Activated T-helper 2 cell treated with anti-CD3 and anti-CD28 coated beads, Interferon-gamma antibody, Interleukin-2, Interleukin-4, amounts not matched to agents 10 μg/mL and 5 μg/mL and 100 μg/mL, durations not matched to agents 14 hours and 24 hours and 36 hours (primary cell): ENCODE data around the gene ARHGAP28. TPM values are rescaled to one million over a fixed set of nuclear protein-coding genes. Genes with fewer than 3 reads are reported as not detected.

Source experiments
- DNase-seq: peaks from one replicate; pipeline ENCODE4 v3.0.0; 2021; ENCODE audit warnings: low spot score
- H3K27ac Mint-ChIP-seq: one replicate; pipeline ENCODE4 v1.8.0; 2021; ENCODE audit warnings: mixed read lengths
- H3K27me3 Mint-ChIP-seq: one replicate; pipeline ENCODE4 v1.8.0; 2021; ENCODE audit warnings: low read depth, mixed read lengths
- H3K36me3 Mint-ChIP-seq: one replicate; pipeline ENCODE4 v1.8.0; 2021; ENCODE audit warnings: low read depth, mixed read lengths
- H3K4me1 Mint-ChIP-seq: one replicate; pipeline ENCODE4 v1.8.0; 2021; ENCODE audit warnings: low read depth, mixed read lengths
- H3K4me3 Mint-ChIP-seq: one replicate; pipeline ENCODE4 v1.8.0; 2021; ENCODE audit warnings: low read depth, mild to moderate bottlenecking, moderate library complexity, mixed read lengths
- H3K9me3 Mint-ChIP-seq: one replicate; pipeline ENCODE4 v1.8.0; 2021; ENCODE audit warnings: mixed read lengths
- intact Hi-C: fragments of 100-400 bp; cut with micrococcal nuclease; formaldehyde crosslinking; loops from one replicate; pipeline ENCODE4 v1.15.1; 2023
- total RNA-seq: library from RNA; stranded (reverse); gene quantifications from 2 replicates; pipeline ENCODE4 v1.2.3, GENCODE V29; 2022

ARHGAP28 gene
- total RNA-seq, 1 donor from 2014 or later = not detected

- Mint-ChIP-seq H3K4me3 (no peak overlapping the region), H3K36me3 (no peaks in the 10 kb centered on the region), H3K27me3 (no peaks in the 10 kb centered on the region), H3K27ac (no peak overlapping the region), H3K9me3 (no peaks in the 10 kb centered on the region), H3K4me1 (no peaks in the 10 kb centered on the region)
- no peak for DNase-seq
- intact Hi-C loops = no loop called here
Observed at GRCh38 chr18:6875749-6876148, 146.2 kb downstream of the ARHGAP28 start.

DNA sequence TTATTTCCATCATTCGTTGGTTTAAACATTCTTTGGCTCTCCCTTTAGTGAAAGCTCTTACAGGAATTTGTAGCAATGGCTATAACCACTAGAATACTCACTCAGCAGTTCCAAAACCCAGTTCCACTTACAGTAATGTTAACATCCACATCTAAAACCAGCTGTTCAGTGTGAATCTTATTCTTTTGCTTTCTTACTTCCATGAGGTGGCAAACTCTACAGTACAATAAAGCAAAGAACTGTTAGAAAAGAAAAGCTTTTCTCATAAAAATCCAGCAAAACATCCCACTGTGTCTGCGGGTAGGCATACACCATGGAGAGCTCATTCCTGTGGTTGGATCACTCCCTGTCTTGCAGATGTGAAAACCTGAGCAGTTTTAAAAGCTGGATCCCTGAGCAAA lies 147.1 kb downstream of the ARHGAP28 start:
- H3K4me3 Mint-ChIP-seq = no peak overlapping the region
- no peak overlapping the region for H3K27ac Mint-ChIP-seq
- no peak for DNase-seq
- H3K27me3 Mint-ChIP-seq = no peaks in the 10 kb centered on the region
- intact Hi-C loops = no loop called here
- no peaks in the 10 kb centered on the region for H3K9me3 Mint-ChIP-seq
- H3K4me1 Mint-ChIP-seq = no peaks in the 10 kb centered on the region
- no peaks in the 10 kb centered on the region for H3K36me3 Mint-ChIP-seq

DNA sequence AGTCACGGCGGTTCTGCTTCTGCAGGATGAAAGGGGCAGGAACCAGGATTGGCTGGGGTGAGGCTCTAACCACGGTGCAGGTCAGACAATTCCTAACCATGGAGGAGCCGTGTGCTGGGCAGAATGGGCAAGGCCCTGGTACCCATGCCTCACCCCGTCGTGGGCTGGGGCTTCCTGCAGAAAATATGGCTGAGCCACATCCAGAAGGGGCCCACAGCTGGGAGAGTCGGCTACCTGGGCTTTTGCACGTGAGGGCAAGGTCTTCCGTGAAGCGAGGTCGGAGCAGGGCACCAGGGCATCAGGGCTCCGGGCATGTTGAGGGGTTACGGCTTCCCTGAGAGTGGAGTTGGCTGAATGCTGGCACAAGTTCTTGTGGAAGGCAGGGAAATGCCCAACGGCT lies 147.8 kb downstream of the ARHGAP28 start:
- Mint-ChIP-seq H3K36me3 (no peaks in the 10 kb centered on the region), H3K9me3 (no peaks in the 10 kb centered on the region), H3K4me3 (no peak overlapping the region), H3K27me3 (no peaks in the 10 kb centered on the region), H3K4me1 (no peaks in the 10 kb centered on the region), H3K27ac (no peak overlapping the region)
- DNase-seq = no peak
- intact Hi-C loops = no loop called here

GRCh38 chr18:6878556-6879297 lies 149.2 kb downstream of the ARHGAP28 start:
- Mint-ChIP-seq H3K36me3 (no peaks in the 10 kb centered on the region), H3K27ac (no peak overlapping the region), H3K27me3 (no peaks in the 10 kb centered on the region), H3K4me3 (no peak overlapping the region), H3K9me3 (no peaks in the 10 kb centered on the region), H3K4me1 (no peaks in the 10 kb centered on the region)
- intact Hi-C loops = no loop called here
- no peak for DNase-seq

DNA sequence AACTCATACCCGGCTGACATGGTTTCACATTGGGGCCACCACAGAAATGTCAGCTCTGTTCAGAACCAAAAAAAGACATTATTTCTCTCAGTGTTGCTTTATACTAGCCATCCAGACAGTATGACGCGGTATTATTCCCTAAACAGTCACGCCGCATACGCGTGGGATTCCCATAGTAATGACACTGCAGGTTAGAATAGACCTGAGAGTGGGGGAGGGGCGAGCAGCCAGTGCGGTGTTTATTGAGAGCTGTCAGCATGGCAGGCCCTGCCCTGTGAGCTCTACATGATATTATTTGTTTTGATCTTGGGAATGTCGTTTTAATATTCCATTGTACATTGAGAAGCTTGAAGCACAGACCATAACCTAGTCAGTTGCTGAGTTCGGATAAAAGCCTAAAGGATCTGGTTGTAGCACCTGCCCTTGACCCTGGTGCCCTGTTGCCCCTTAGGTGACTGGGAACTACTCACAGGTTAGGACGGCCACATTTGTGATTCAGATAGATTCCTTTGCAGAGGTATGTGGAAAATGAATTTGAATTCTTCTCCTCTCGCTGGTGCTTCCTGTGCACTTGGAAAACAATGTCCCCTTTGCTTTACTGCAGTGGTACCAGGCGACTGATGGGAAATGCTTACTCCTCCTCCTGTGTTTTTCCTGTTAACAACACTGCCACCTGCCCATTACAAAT lies 150.1 kb downstream of the ARHGAP28 start:
- intact Hi-C loops = loop anchor here (10.0 kb wide), 1 partner anchor 1805 kb away; no protein-coding TSS in a partner anchor
- H3K4me3 Mint-ChIP-seq = no peak overlapping the region

GRCh38 chr18:6881034-6881820 lies 151.7 kb downstream of the ARHGAP28 start:
- H3K9me3 Mint-ChIP-seq = no peaks in the 10 kb centered on the region
- intact Hi-C loops = loop anchor here (10.0 kb wide), 1 partner anchor 1806 kb away; no protein-coding TSS in a partner anchor
- H3K4me1 Mint-ChIP-seq = no peaks in the 10 kb centered on the region
- H3K4me3 Mint-ChIP-seq = no peak overlapping the region
- H3K36me3 Mint-ChIP-seq = no peaks in the 10 kb centered on the region
- no peak overlapping the region for H3K27ac Mint-ChIP-seq
- no peak for DNase-seq
- H3K27me3 Mint-ChIP-seq = no peaks in the 10 kb centered on the region

More for the DNA sequence above, 150.1 kb downstream of the ARHGAP28 start:
- Mint-ChIP-seq H3K4me1 (no peaks in the 10 kb centered on the region), H3K27me3 (no peaks in the 10 kb centered on the region), H3K9me3 (no peaks in the 10 kb centered on the region), H3K36me3 (no peaks in the 10 kb centered on the region), H3K27ac (no peak overlapping the region)
- DNase-seq = no peak

DNA sequence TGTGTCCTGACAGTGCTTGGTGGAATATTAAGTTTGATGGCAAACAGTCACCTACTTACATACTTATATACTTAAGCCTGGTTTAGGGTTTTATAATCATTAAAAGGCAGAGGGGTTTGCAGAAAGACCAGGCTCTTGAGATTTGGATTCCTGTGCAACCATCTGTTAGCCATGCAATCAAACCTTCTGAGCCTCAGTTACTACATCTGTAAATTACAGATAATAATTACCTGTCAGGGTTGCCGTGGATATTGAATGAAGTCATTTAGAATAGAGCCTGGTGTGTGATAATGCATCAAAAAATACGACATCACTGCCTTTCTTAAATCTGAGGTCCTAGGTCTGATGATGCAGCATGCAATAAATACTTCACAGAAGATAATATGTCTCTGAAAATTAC lies 152.9 kb downstream of the ARHGAP28 start:
- H3K4me1 Mint-ChIP-seq = no peaks in the 10 kb centered on the region
- H3K9me3 Mint-ChIP-seq = no peaks in the 10 kb centered on the region
- no peak overlapping the region for H3K4me3 Mint-ChIP-seq
- DNase-seq = no peak
- H3K27ac Mint-ChIP-seq = no peak overlapping the region
- H3K27me3 Mint-ChIP-seq = no peaks in the 10 kb centered on the region
- no peaks in the 10 kb centered on the region for H3K36me3 Mint-ChIP-seq
- intact Hi-C loops = loop anchor here (10.0 kb wide), 1 partner anchor 1808 kb away; no protein-coding TSS in a partner anchor

- H3K36me3 Mint-ChIP-seq = no peaks in the 10 kb centered on the region
- H3K9me3 Mint-ChIP-seq = no peaks in the 10 kb centered on the region
- no peak overlapping the region for H3K4me3 Mint-ChIP-seq
- no peaks in the 10 kb centered on the region for H3K27me3 Mint-ChIP-seq
- no peak overlapping the region for H3K27ac Mint-ChIP-seq
- DNase-seq = no peak
- intact Hi-C loops = loop anchor here (5.0 to 10.0 kb wide), 2 partner anchors 1018 to 1810 kb away; no protein-coding TSS in a partner anchor
- H3K4me1 Mint-ChIP-seq = no peaks in the 10 kb centered on the region
Observed at GRCh38 chr18:6885006-6885481, 155.5 kb downstream of the ARHGAP28 start.

DNA sequence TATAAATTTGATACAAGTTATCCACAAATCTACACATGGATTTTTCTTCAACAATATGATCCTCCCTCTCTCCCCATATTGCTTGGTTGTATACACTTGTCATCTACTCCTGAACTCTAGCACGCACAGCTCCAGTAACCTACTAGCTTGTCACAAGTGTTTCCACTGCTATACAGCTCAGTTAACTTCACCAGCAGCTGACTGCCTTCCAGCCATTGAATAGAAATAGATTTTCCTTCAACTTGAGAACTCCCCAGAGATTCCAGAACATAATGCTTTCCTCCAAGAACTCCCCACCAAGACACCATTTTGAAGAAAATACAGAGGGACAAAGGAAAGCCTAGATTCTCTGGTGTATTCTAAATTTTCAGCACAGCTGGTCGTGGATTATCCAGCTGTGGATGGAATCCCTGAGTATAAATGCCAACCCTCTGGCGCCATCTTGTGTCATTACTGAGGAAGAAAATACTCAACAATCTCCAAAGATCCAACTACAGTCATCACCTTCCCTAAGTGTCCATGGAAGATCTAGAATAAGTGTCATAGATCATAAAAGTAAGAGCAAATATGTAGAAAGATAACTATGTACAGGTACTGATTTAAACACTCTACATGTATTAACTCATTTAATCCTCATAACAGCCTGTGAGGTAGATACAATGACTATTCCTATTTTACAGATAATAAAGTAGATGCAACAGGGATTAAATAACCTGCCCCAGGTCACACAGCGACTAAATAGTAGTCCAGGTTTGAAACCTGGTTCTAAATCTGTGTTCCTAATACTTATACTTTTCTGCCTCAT lies 156.7 kb downstream of the ARHGAP28 start:
- Mint-ChIP-seq H3K27ac (no peak overlapping the region), H3K36me3 (no peaks in the 10 kb centered on the region), H3K4me1 (no peaks in the 10 kb centered on the region), H3K27me3 (no peaks in the 10 kb centered on the region), H3K9me3 (no peaks in the 10 kb centered on the region), H3K4me3 (no peak overlapping the region)
- intact Hi-C loops = loop anchor here (2.0 to 10.0 kb wide), 3 partner anchors 343 to 1811 kb away; no protein-coding TSS in a partner anchor
- DNase-seq = no peak

- H3K27me3 Mint-ChIP-seq = no peaks in the 10 kb centered on the region
- no peak overlapping the region for H3K4me3 Mint-ChIP-seq
- H3K4me1 Mint-ChIP-seq = no peaks in the 10 kb centered on the region
- intact Hi-C loops = loop anchor here (2.0 to 10.0 kb wide), 3 partner anchors 344 to 1812 kb away; no protein-coding TSS in a partner anchor
- no peak for DNase-seq
- no peaks in the 10 kb centered on the region for H3K9me3 Mint-ChIP-seq
- no peaks in the 10 kb centered on the region for H3K36me3 Mint-ChIP-seq
- no peak overlapping the region for H3K27ac Mint-ChIP-seq
Observed at GRCh38 chr18:6886797-6887330, 157.3 kb downstream of the ARHGAP28 start.

DNA sequence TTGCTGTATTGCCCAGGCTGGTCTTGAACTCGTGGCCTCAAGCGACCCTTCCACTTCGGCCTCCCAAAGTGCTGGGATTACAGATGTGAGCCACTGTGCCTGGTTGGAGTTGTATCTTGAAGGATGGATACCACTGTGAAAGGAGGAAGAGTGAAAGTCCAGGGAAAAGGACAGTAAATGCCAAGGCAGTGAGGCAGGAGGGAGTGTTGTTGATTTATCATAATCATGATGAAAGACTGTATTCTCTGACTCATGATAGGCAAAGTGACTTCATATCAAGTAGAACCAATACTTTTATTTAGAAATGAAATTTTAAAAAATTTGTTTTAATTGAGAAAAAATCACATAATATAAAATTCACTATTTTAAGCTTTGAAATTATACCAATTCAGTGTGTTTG lies 162.3 kb downstream of the ARHGAP28 start:
- Mint-ChIP-seq H3K4me3 (no peak overlapping the region), H3K4me1 (no peaks in the 10 kb centered on the region), H3K9me3 (no peaks in the 10 kb centered on the region), H3K27me3 (no peaks in the 10 kb centered on the region), H3K36me3 (no peaks in the 10 kb centered on the region), H3K27ac (no peak overlapping the region)
- no peak for DNase-seq
- intact Hi-C loops = no loop called here
